LHCN-M2 (cell line): ENCODE data around the gene CFAP70. TPM values are rescaled to one million over a fixed set of nuclear protein-coding genes. Genes with fewer than 3 reads are reported as not detected.
"Not testable (repeated sequence)": the region's sequence is repeated elsewhere in the genome, so short reads cannot be mapped to it uniquely, and the experiment has no call there.

Experiments
- DNase-seq: peaks from one replicate; pipeline ENCODE4 v3.0.0-alpha.2; 2012; ENCODE audit warnings: low read depth
- polyA plus RNA-seq: library from polyadenylated mRNA; unstranded; fragments of >200 nt; gene quantifications from one replicate; pipeline ENCODE4 v1.2.1, GENCODE V29; 2012; ENCODE audit warnings: missing spikeins
- total RNA-seq: library from RNA; depleted of rRNA; stranded (reverse); fragments of >200 nt; gene quantifications from 2 replicates; pipeline ENCODE4 v1.2.3, GENCODE V29; 2014; rRNA removed

CFAP70 gene
- 0.45 and 0.46 TPM in 2 replicates for total RNA-seq
- 0.24 TPM for polyA plus RNA-seq

DNA sequence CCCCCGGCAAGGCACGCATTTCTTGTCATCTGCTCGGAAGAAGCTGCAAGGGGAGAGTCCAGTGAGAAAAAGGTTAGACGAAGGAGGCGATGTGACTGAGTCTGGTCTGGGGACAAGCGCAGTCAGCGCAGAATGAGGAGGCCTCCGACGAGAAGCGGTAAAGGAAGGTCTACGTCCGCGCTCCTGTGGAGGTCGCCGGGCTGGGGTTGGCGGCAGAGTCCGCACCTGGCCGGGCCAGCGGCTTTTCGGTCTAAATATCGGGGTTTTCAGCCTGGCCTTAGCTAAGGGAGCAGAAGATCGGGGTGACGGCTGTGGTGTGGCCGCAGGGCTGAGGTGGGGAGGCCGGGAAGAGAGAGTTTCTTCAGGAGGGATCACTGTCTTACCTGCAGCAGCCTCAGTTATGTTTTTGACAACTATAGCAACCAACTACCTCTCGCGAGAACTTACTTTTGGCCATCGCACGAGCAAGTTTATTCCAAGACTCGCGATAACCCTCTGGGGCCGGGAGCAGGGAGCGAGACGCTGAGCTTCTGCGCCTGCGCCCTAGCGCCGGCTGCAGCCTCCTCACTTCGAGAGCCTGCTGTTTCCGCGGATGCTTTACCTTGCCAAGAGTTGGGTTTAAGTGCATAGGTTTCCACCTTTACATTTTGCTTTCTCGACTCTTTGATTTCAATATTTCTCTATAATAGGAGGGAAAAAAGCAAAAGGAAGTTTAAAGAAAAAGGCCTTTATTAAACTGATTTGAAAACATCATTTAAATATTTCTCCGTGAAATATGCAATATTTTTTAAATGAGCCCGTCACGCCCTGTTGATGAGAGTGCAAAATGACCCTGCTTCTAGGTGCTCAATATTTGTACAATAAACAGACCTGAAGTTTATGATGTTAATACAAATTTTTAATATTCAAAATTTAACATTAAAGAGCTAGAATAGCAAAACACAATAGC lies at the start of gene CFAP70:
Gene CFAP70, minus strand, starts transcription at position 534 of the 949 bp plus-strand sequence. CDS start 4,068 bp downstream, outside the sequence.
- DNase-seq, result peak; percentile 93

DNA sequence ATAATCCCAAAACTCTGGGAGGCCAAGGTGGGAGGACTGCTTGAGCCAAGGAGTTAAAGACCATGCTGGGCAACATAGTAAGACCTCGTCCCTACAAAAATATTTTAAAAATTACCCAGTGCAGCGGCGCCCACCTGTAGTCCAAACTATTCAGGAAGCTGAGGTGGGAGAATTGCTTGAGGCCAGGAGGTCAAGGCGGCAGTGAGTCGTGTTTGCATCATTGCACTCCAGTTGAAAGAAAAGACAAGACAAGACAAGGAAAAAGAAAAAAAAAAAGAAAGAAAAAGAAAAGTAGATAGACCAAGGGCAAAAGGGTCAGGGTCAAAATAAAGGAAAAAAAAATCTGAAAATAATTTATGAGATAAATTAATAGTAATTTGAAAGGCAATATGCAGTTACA lies 49.4 kb upstream of the CFAP70 start:
- peak; percentile 32 for DNase-seq

DNA sequence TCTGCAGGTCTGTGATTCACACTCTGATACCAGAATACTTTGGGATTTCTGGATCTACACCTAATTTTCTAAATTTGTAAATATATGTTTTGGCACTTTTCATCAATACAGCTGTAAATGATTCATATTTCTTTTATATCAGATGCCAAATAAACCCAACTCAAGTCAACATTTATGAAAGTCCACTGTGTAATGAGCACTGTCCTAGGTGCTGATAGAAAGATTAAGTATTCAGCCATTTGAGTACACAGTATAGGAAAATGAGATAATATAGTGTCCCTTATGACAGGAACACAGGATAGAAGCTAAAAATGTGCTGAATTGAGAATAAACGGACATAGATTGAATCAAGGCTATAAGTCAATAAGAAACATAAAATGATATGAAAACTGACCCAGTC lies 48.8 kb upstream of the CFAP70 start:
- no peak for DNase-seq

DNA sequence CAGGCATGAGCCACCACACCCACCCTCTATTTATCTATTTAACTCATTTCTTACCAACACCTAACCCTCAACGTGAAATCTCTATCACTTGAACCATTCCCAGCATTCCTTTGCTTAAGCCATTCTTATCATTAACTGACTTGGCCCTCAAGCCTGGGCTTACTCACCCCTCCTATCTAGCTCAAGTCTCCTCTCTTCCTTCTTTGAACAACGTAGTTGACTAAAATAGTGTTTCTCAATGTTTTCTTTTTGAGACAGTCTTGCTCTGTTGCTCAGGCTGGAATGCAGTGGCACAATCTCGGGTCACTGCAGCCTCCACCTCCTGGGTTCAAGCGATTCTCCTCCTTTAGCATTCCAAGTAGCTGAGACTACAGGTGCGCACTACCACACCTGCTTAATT lies 48.2 kb upstream of the CFAP70 start:
- no peak for DNase-seq

DNA sequence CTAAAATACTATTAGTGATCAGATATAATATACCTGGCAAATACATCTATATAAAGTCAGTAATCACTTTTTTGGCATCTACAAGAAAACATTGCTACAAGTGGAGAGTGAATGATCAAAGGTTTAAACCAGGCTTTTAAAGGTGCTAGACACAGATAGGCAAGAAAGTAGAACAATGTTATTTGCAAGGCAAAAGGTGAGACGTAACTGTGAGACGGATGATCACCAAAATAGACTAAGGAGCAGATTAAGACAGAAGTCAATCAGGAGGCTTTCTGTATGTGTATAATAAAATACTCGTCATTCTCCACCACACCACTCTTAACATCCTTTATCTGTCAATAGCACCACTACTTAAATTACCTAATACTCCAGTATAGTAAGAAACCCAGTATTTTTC lies 46.9 kb upstream of the CFAP70 start:
- no peak for DNase-seq

DNA sequence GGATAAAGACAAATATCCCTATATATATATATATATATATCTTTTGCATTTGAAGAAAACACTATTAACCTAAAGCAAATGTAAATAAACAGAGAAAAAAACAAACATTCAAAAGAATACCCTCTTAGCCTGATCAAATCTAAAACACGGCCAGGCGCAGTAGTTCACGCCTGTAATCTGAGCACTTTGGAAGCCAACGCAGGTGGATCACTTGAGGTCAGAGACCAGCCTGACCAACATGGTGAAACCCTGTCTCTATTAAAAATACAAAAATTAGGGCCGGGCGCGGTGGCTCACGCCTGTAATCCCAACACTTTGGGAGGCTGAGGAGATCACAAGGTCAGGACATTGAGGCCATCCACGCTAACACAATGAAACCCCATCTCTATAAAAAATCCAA lies 46.0 kb upstream of the CFAP70 start:
- no peak for DNase-seq

DNA sequence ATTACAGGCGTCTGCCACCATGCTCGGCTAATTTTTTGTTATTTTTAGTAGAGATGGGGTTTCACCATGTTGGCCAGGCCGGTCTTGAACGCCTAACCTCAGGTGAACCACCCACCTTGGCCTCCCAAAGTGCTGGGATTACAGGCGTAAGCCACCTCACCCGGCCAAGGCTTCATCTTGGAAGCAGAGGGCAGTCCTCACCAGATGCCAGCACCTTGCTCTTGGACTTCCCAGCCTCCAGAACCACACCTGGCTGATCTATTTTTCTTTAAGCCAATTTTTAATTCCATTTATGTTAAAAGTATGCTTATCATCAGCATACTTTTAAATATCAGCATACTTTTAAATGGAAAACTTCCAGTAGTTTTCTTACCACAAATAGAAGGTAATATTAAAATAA lies 43.0 kb upstream of the CFAP70 start:
- no peak for DNase-seq

DNA sequence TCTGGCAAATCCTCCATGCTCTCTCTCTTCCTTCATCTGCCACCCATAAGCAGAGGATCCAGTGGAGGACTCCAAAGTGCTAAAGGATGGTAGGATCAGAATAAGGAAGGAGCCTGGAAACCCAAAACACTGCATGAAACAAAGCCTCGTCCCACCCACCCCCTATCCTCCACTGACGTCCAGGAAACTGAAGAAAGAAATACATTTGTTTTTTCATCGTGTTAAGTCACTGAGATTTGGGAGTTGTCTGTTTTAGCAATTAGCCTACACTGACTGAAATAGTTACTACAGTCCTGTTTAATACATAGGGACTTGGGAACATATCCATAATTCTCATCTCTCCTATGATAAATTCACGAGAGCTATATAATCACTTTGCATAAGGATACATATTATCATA lies 40.4 kb upstream of the CFAP70 start:
- no peak for DNase-seq

DNA sequence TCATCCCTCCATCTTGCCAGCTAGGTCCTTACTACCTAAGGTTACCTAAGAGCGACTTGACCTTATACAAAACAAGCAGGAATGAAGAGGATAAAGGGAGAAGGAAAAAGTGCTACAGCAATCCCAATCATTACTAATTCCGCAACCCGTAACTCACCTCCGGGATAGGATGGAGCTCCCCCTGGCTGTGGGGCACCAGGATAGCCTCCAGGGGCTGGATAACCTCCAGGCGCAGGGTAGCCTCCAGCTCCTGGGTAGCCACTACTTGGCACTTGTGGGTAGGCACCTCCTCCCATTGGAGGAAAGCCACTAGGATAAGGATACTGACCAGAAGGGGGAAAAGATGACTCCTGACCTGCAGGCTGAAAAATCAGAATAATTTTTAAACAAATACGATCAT lies 39.4 kb upstream of the CFAP70 start:
- DNase-seq, result no peak

DNA sequence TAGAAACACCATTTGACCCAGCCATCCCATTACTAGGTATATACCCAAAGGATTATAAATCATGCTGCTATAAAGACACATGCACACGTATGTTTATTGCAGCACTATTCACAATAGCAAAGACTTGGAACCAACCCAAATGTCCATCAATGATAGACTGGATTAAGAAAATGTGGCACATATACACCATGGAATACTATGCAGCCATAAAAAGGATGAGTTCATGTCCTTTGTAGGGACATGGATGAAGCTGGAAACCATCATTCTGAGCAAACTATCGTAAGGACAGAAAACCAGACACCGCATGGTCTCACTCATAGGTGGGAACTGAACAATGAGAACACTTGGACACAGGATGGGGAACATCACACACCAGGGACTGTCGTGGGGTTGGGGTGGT lies 35.7 kb upstream of the CFAP70 start:
- DNase-seq, result not testable (repeated sequence)

DNA sequence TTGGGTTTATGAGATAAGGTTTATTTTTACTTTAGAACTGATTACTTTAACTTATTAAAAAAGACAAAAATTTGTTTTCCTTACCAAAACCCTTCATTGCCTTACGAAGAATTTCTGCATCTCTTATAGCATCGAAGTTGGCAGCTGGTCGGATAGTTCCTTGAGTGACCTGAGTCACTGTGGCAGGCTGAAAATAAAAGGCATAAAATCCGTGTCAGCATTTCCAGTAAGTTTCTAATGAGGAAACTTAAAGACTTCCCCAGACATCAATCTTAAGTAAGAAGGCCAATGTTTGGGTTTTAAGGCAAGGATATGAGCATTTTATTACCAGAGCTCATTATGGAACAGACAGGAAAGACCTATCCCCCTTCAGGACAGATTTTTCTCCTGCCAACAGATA lies 29.6 kb upstream of the CFAP70 start:
- no peak for DNase-seq

DNA sequence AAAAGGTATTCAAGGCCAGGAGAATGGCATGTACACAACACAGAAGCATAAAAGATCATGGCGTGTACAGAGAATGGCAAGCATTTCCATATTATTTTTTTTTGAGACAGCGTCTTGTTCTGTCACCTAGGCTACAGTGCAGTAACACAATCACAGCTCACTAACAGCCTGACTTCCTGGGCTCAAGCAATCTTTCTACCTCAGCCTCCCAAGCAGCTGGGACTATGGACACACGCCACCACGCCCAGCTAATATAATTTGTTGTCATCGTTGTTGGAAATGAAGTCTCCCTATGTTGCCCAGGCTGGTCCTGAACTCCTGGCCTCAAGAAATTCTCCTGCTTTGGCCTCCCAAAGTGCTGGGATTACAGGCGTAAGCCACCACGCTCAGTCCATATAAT lies 27.9 kb upstream of the CFAP70 start:
- no peak for DNase-seq

DNA sequence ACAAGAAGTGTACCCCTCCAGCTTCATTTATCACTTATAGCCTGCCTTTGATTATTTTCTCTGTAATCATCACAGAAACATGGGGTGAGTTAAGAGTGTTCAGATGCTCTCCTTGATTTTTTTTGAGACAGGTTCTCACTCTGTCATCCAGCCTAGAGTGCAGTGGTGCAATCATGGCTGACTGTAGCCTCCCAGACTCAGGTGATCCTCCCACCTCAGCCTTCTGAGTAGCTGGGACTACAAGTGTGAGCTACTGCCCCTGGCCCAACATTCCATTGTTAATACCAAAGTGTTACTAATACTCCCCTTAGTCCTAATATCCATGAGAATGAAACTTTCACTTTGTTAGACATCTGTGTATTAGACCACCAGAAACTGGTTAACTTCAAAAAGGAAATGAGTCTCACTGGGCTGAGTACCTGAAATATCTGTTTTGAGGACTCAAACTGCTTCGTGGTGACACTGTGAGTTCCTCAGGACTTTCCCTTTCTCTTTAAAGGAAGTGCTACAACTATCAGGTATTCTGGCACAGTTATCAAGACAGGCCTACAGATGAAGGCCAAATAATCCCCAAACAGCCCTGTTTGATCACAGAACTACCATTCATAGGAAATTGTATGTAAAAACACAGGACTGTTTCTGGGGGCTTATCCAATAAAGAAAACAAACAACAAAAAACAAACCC lies 20.5 kb upstream of the CFAP70 start:
- no peak for DNase-seq

DNA sequence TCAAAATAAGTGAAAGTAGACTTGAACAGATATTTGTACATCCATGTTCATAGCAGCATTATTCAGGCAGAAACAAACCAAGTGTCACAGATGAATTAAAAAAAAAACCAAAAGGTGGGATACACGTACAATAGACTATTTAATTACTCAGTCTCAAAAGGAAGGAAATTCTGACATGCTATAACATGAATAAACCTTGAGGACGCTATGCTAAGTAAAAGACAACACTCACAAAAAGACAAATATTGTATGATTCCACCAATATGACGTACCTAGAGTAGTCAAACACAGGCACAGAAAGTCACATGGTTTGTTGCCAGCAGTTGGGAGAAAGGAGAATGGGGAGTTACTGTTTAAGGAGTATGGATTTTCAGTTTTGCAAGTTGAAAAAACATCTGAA lies 18.0 kb upstream of the CFAP70 start:
- DNase-seq, result no peak

DNA sequence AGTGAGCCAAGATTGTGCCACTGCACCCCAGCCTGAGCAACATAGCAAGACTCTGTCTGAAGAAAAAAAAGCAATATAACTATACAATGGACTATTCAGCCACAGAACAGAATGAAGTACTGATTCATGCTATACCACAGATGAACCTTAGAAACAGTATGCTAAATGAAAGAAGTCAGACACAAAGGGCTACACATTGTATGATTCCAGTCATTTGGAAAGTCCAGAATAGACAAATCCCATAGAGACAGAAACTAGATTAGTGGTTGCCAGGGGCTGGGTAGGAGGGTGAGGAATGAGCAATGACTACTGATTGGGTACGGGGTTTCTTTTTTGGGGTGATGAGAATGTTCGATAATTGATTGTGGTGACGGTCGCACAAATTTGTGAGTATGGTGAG lies 9.6 kb upstream of the CFAP70 start:
- no peak for DNase-seq

DNA sequence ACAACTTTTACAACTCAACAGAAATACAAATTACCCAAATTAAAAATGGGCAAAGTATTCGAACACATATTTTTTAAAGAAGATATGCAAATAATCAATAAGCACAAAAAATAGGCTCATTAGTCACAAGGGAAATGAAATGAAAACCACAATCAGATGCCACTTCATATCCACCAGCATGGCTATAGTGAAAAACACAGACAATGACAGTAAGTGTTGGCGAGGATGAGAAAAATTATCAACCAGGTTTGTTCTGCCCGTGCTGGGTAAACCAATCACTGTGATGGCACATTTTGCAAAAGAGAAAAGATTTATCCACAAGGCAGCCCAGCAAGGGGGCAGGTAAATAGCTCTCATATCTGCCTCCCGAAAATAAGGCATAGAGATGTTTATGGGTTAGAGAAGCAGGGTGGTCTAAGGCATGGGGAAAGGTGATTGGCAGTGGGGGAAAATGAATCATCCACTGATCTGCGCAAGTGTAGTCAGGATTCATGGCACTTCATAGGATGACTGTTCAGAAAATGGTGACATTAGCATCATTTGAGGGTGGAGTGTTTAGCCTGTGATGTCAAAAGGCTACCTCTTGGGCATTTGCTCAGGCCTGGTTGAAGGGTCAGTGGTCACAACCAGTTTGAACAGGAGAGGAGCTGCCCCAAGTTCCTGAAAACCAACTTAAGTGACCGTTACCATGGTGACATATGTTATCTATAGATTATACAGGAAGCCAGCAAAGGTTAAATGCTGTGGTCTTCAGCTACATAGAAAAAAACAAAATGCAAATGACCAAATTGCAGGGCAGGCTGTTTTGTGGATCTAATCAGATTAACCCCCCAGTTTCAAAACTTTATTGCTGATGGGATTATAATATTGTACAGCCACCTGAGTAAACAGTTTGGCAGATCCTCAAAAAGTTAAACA lies 8.0 kb upstream of the CFAP70 start:
- DNase-seq, result no peak

DNA sequence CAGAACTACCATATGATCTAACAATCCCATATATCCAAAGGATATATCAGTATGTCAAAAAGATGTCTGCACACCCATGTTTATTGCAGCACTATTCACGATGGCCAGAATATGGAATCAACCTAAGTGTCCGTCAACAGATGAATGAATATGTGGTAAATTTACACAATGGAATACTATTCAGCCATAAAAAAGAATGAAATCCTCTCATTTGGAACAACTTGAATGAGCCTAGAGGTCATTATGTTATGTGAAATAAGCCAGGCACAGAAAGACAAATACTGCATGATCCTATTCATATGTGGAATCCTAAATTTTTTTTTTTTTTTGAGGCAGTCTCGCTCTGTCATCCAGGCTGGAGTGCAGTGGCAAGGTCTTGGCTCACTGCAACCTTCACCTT lies 6.3 kb upstream of the CFAP70 start:
- DNase-seq, result no peak

DNA sequence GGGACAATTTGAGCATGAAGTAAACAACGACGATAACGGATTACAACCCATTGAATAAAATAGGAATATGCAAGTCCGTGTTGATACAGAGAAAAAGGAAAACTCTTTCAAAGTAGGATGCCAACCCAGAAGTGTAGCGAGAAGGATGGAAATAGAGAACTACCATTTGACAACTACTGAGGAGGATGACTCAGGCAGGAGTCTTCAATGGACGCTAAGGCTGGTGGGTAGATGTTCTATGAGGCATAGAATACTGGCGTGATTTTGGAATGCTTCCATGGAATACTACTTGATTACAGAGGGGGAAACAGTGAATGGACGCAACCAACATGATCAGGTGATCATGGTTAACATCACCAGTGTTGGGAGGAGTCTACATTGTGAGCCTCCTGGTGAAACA lies 828 bp upstream of the CFAP70 start:
- peak; percentile 13 for DNase-seq

DNA sequence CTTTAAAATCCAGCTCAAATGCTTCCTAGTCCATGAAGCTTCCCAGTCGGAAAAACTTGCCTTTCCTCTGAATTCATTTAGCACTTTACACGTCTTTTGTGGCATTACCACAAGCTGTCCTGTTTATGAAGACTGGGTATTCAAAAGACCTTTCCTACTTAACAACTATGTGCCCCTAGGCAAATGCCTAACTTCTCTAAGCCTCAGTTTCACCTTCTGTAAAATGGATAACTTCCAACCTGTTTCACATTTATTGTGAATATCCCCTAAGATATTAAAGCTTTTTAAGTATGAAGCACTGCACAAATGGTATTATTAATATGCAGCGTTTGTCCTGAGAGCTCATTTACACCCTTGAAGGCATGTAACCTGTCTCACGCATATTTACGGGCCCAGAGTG lies 843 bp downstream of the CFAP70 start:
- DNase-seq, result no peak

DNA sequence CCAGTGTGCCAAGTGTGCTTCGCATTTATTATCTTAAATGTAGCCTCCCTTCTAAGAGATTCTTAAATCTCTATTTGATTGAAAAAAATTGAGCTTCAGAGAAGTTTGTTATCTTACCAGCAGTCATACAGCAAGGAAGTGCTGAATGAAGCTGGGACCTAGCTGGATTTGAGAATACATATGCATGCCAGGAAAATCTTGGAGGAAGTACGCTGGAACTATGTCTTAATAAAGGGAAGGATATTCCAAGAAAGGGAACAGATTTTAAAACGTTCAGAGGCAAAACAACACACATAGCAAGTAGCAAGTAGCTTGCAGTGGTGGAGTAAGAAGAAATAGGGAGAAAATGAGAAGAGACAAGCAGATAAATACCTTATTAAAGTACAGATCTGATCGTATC lies 1.5 kb downstream of the CFAP70 start:
- DNase-seq, result no peak

DNA sequence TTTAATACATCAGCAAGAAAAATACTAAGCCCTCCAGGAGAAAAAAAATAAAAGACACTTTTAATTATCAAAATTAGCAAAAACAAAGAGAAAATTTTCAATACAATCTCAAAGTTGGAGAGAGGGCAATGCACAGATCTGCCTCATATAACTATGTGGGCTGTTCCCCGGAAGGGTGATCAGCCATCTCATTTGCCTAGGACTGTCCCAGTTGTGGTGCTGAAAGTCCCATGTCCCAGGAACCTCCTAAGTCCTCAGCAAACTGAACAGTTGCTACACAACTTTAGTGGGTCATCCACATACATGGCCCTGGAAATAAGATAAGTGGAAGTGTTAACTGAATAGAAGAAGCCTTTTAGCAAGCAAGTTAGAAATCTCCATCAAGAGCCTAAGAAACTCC lies 14.4 kb downstream of the CFAP70 start:
- no peak for DNase-seq

DNA sequence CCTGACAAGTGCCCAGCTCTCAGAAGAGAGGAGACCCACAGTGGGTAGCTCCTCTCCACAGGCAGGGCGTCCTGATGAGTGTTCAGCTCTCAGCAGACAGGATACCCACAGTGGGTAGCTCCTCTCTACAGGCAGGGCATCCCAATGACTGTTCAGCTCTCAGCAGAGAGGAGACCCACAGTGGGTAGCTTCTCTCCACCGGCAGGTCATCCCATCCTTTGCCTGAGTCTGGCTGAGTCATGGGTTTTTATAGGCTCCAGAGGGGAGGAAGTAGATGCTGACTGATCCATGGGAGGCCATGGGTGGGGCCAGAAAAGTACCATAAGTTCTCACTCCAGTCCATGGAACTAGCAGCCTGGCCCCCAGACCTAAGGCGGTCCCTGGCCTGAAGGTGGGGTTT lies 18.5 kb downstream of the CFAP70 start:
- DNase-seq, result no peak
